ENCODE results near the gene TMPRSS6. TPM values are rescaled to one million over a fixed set of nuclear protein-coding genes. Genes with fewer than 3 reads are reported as not detected.
"Not testable (repeated sequence)": the region's sequence is repeated elsewhere in the genome, so short reads cannot be mapped to it uniquely, and the experiment has no call there.

TMPRSS6 gene
- total RNA-seq, 8 experiments from 2014 or later, result 0.05 to 0.56 (median 0.18) TPM; not detected in 1

GRCh38 chr22:37072673-37073072, 36.8 kb downstream of the TMPRSS6 start:
- WGBS, 10 experiments, result 59 to 100% (median 84%) methylated on average over 1 to 8 of the region's 8 CpGs; no CpG with 5 or more reads in 1 of the 10 experiments
- H3K27ac ChIP-seq, result no peak overlapping the region
- in situ Hi-C loops (cut with MboI; ENCODE audit: low pct_unique_long_range_greater_than_20kb in 2 of 9, low sequenced_read_pairs in 9 of 9, unreplicated experiment in 9 of 9), result no loop called here
- peaks cover 0 to 3% of the 10 kb centered on the region in 2 donors for H3K4me1 ChIP-seq (replicated peaks in 1 of 2)
- no peak for ATAC-seq (replicated peaks in 6 of 8)
- H3K4me3 ChIP-seq, result no peak overlapping the region

GRCh38 chr22:37071850-37072592, 37.5 kb downstream of the TMPRSS6 start:
- H3K27ac ChIP-seq; ATAC-seq (replicated peaks in 6 of 8); H3K4me3 ChIP-seq; in situ Hi-C loops (cut with MboI; ENCODE audit: low pct_unique_long_range_greater_than_20kb in 2 of 9, low sequenced_read_pairs in 9 of 9, unreplicated experiment in 9 of 9); H3K4me1 ChIP-seq (replicated peaks in 1 of 2): not testable (repeated sequence)
- 61 to 100% (median 80%) methylated on average over 1 to 5 of the region's 5 CpGs for WGBS, 10 experiments

- in situ Hi-C loops (cut with MboI; ENCODE audit: low pct_unique_long_range_greater_than_20kb in 2 of 9, low sequenced_read_pairs in 9 of 9, unreplicated experiment in 9 of 9), result no loop called here
- Histone ChIP-seq H3K4me1 (replicated peaks in 1 of 2) (peaks cover 0 to 3% of the 10 kb centered on the region in 2 donors), H3K4me3 (no peak overlapping the region), H3K27ac (no peak overlapping the region)
- no peak for ATAC-seq (replicated peaks in 6 of 8)
- WGBS, 10 experiments, result no CpG with 5 or more reads among the region's 9 CpGs
Observed at GRCh38 chr22:37070744-37071143, 38.8 kb downstream of the TMPRSS6 start.

GRCh38 chr22:37070334-37070733, 39.2 kb downstream of the TMPRSS6 start:
- ATAC-seq (replicated peaks in 6 of 8), result no peak

GRCh38 chr22:37069719-37070118, 39.8 kb downstream of the TMPRSS6 start:
- in situ Hi-C loops (cut with MboI; ENCODE audit: low pct_unique_long_range_greater_than_20kb in 2 of 9, low sequenced_read_pairs in 9 of 9, unreplicated experiment in 9 of 9), result no loop called here
- ATAC-seq (replicated peaks in 6 of 8), result no peak
- Histone ChIP-seq H3K4me3 (no peak overlapping the region), H3K4me1 (replicated peaks in 1 of 2) (peaks cover 0 to 3% of the 10 kb centered on the region in 2 donors), H3K27ac (no peak overlapping the region)
- WGBS, 10 experiments, result 50 to 80% (median 70%) methylated on average over 1 to 5 of the region's 9 CpGs; no CpG with 5 or more reads in 6 of the 10 experiments

More at GRCh38 chr22:37070334-37070733, 39.2 kb downstream of the TMPRSS6 start:
- in situ Hi-C loops (cut with MboI; ENCODE audit: low pct_unique_long_range_greater_than_20kb in 2 of 9, low sequenced_read_pairs in 9 of 9, unreplicated experiment in 9 of 9), result no loop called here
- Histone ChIP-seq H3K27ac (no peak overlapping the region), H3K4me3 (no peak overlapping the region), H3K4me1 (replicated peaks in 1 of 2) (peaks cover 0 to 3% of the 10 kb centered on the region in 2 donors)
- 40% methylated on average over 1 of the region's 8 CpGs; no CpG with 5 or more reads in 9 of the 10 experiments for WGBS, 10 experiments

GRCh38 chr22:37069319-37069718, 40.2 kb downstream of the TMPRSS6 start:
- 0 to 38% (median 0%) methylated on average over 1 to 4 of the region's 11 CpGs; no CpG with 5 or more reads in 7 of the 10 experiments for WGBS, 10 experiments
- Histone ChIP-seq H3K27ac (no peak overlapping the region), H3K4me1 (replicated peaks in 1 of 2) (peaks cover 0 to 3% of the 10 kb centered on the region in 2 donors), H3K4me3 (no peak overlapping the region)
- ATAC-seq (replicated peaks in 6 of 8), result peak in 5 of 8 experiments; percentile 6 to 52 (median 47)
- in situ Hi-C loops (cut with MboI; ENCODE audit: low pct_unique_long_range_greater_than_20kb in 2 of 9, low sequenced_read_pairs in 9 of 9, unreplicated experiment in 9 of 9), result no loop called here

GRCh38 chr22:37068859-37069258, 40.7 kb downstream of the TMPRSS6 start:
- H3K27ac ChIP-seq, result no peak overlapping the region
- in situ Hi-C loops (cut with MboI; ENCODE audit: low pct_unique_long_range_greater_than_20kb in 2 of 9, low sequenced_read_pairs in 9 of 9, unreplicated experiment in 9 of 9), result no loop called here
- 0% methylated on average over 1 to 2 of the region's 36 CpGs; no CpG with 5 or more reads in 8 of the 10 experiments for WGBS, 10 experiments
- no peak overlapping the region for H3K4me3 ChIP-seq
- H3K4me1 ChIP-seq (replicated peaks in 1 of 2), result peaks cover 0 to 3% of the 10 kb centered on the region in 2 donors
- ATAC-seq (replicated peaks in 6 of 8), result peak in 7 of 8 experiments; percentile 28 to 60 (median 40)

- Histone ChIP-seq H3K4me3 (no peak overlapping the region), H3K4me1 (replicated peaks in 1 of 2) (peaks cover 0 to 4% of the 10 kb centered on the region in 2 donors), H3K27ac (no peak overlapping the region)
- in situ Hi-C loops (cut with MboI; ENCODE audit: low pct_unique_long_range_greater_than_20kb in 2 of 9, low sequenced_read_pairs in 9 of 9, unreplicated experiment in 9 of 9), result no loop called here
- WGBS, 10 experiments, result 67 to 100% (median 83%) methylated on average over 1 to 3 of the region's 10 CpGs; no CpG with 5 or more reads in 5 of the 10 experiments
- no peak for ATAC-seq (replicated peaks in 6 of 8)
Observed at GRCh38 chr22:37067428-37067827, 42.1 kb downstream of the TMPRSS6 start.

GRCh38 chr22:37065961-37066360, 43.6 kb downstream of the TMPRSS6 start:
- Histone ChIP-seq H3K4me3 (no peak overlapping the region), H3K27ac (no peak overlapping the region), H3K4me1 (replicated peaks in 1 of 2) (peaks cover 0 to 5% of the 10 kb centered on the region in 2 donors)
- in situ Hi-C loops (cut with MboI; ENCODE audit: low pct_unique_long_range_greater_than_20kb in 2 of 9, low sequenced_read_pairs in 9 of 9, unreplicated experiment in 9 of 9), result no loop called here
- no peak for ATAC-seq (replicated peaks in 6 of 8)
- WGBS, 10 experiments, result 83 to 100% (median 96%) methylated on average over 2 to 7 of the region's 9 CpGs; no CpG with 5 or more reads in 7 of the 10 experiments

GRCh38 chr22:37065180-37065579, 44.3 kb downstream of the TMPRSS6 start:
- Histone ChIP-seq H3K4me3 (no peak overlapping the region), H3K27ac (no peak overlapping the region), H3K4me1 (replicated peaks in 1 of 2) (peaks cover 0 to 5% of the 10 kb centered on the region in 2 donors)
- ATAC-seq (replicated peaks in 6 of 8), result no peak
- 88 to 100% methylated on average over 1 of the region's 3 CpGs; no CpG with 5 or more reads in 8 of the 10 experiments for WGBS, 10 experiments
- in situ Hi-C loops (cut with MboI; ENCODE audit: low pct_unique_long_range_greater_than_20kb in 2 of 9, low sequenced_read_pairs in 9 of 9, unreplicated experiment in 9 of 9), result no loop called here

GRCh38 chr22:37064553-37064952, 45.0 kb downstream of the TMPRSS6 start:
- no peak overlapping the region for H3K4me3 ChIP-seq
- in situ Hi-C loops (cut with MboI; ENCODE audit: low pct_unique_long_range_greater_than_20kb in 2 of 9, low sequenced_read_pairs in 9 of 9, unreplicated experiment in 9 of 9), result no loop called here
- H3K27ac ChIP-seq, result no peak overlapping the region
- ATAC-seq (replicated peaks in 6 of 8), result no peak
- WGBS, 10 experiments, result 58 to 100% (median 84%) methylated on average over 1 to 6 of the region's 11 CpGs; no CpG with 5 or more reads in 5 of the 10 experiments
- H3K4me1 ChIP-seq (replicated peaks in 1 of 2), result peaks cover 0 to 5% of the 10 kb centered on the region in 2 donors

- peaks cover 0 to 3% of the 10 kb centered on the region in 2 donors for H3K4me1 ChIP-seq (replicated peaks in 1 of 2)
- WGBS, 10 experiments, result 77 to 100% (median 80%) methylated on average over 1 to 3 of the region's 28 CpGs; no CpG with 5 or more reads in 7 of the 10 experiments
- peak in 1 of 8 experiments; percentile 32 for ATAC-seq (replicated peaks in 6 of 8)
- in situ Hi-C loops (cut with MboI; ENCODE audit: low pct_unique_long_range_greater_than_20kb in 2 of 9, low sequenced_read_pairs in 9 of 9, unreplicated experiment in 9 of 9), result no loop called here
- H3K4me3 ChIP-seq, result no peak overlapping the region
- no peak overlapping the region for H3K27ac ChIP-seq
Observed at GRCh38 chr22:37063431-37064420, 45.8 kb downstream of the TMPRSS6 start.

Measured in motor neuron (in vitro differentiated cells).